C4-2B (cell line): ENCODE measurements around the gene SLAMF9.

Source experiments
- ZFX ChIP-seq: fragments of 450-650 bp; IDR thresholded peaks from 2 replicates; pipeline ENCODE4 v1.6.1; 2017
- TF ChIP-seq, protein P1 (sequence below): fragments of 450-650 bp; conservative IDR thresholded peaks from 2 replicates; pipeline ENCODE4 v1.5.1; 2017; ENCODE audit warnings: mild to moderate bottlenecking

- TF ChIP-seq, protein P1, sequence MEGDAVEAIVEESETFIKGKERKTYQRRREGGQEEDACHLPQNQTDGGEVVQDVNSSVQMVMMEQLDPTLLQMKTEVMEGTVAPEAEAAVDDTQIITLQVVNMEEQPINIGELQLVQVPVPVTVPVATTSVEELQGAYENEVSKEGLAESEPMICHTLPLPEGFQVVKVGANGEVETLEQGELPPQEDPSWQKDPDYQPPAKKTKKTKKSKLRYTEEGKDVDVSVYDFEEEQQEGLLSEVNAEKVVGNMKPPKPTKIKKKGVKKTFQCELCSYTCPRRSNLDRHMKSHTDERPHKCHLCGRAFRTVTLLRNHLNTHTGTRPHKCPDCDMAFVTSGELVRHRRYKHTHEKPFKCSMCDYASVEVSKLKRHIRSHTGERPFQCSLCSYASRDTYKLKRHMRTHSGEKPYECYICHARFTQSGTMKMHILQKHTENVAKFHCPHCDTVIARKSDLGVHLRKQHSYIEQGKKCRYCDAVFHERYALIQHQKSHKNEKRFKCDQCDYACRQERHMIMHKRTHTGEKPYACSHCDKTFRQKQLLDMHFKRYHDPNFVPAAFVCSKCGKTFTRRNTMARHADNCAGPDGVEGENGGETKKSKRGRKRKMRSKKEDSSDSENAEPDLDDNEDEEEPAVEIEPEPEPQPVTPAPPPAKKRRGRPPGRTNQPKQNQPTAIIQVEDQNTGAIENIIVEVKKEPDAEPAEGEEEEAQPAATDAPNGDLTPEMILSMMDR = no peak
- no peak for TF ChIP-seq ZFX
Observed at GRCh38 chr1:159937054-159937750, 16.8 kb downstream of the SLAMF9 start.
